Astrocyte (in vitro differentiated cells and primary cell): ENCODE results near the gene SPTLC2. TPM values are rescaled to one million over a fixed set of nuclear protein-coding genes. Genes with fewer than 3 reads are reported as not detected.

Source experiments
- DNase-seq: peaks from one replicate; pipeline ENCODE4 v3.0.0-alpha.2; 2010; ENCODE audit warnings: low read depth
- FAIRE-seq: peaks from 2 replicates; lab custom pipeline; 2011; peaks lifted over from hg19 to GRCh38; lab: Jason Lieb, UNC
- H2AFZ ChIP-seq: 2 replicates; pipeline ENCODE4 v1.6.0; 2012; ENCODE audit warnings: low read depth, low read length, inconsistent platforms
- H3K27ac ChIP-seq: 2 replicates; pipeline ENCODE4 v1.5.1; 2011; ENCODE audit warnings: low read depth, low read length, inconsistent platforms
- H3K27me3 ChIP-seq: 2 replicates; pipeline ENCODE4 v1.6.0; 2011; ENCODE audit warnings: low read length, inconsistent platforms; ENCODE audit not compliant: insufficient read depth
- H3K36me3 ChIP-seq: 2 replicates; pipeline ENCODE4 v1.5.1; 2011; ENCODE audit warnings: low read length, inconsistent platforms; ENCODE audit not compliant: insufficient read depth
- H3K4me1 ChIP-seq: 2 replicates; pipeline ENCODE4 v1.5.1; 2011; ENCODE audit warnings: low read length, inconsistent platforms; ENCODE audit not compliant: insufficient read depth
- H3K4me2 ChIP-seq: 2 replicates; pipeline ENCODE4 v1.6.0; 2012; ENCODE audit warnings: low read length, inconsistent platforms
- H3K4me3 ChIP-seq: 2 replicates; pipeline ENCODE4 v1.5.1; 2011; ENCODE audit warnings: low read depth, mild to moderate bottlenecking, low read length, inconsistent platforms; ENCODE audit not compliant: insufficient read depth
- H3K79me2 ChIP-seq: 2 replicates; pipeline ENCODE4 v1.6.0; 2012; ENCODE audit warnings: mild to moderate bottlenecking, low read length, inconsistent platforms; ENCODE audit not compliant: insufficient read depth
- H3K9ac ChIP-seq: 2 replicates; pipeline ENCODE4 v1.6.0; 2012; ENCODE audit warnings: mild to moderate bottlenecking, low read length, inconsistent platforms
- H3K9me3 ChIP-seq: 2 replicates; pipeline ENCODE4 v1.5.1; 2012; ENCODE audit warnings: low read depth, mild to moderate bottlenecking, low read length, inconsistent platforms; ENCODE audit not compliant: insufficient read depth
- H4K20me1 ChIP-seq: 2 replicates; pipeline ENCODE4 v1.6.0; 2012; ENCODE audit warnings: low read length, inconsistent platforms; ENCODE audit not compliant: insufficient read depth
- H3K27ac Mint-ChIP-seq: one replicate; pipeline ENCODE4 v1.8.0; 2021; ENCODE audit warnings: mild to moderate bottlenecking, mixed read lengths; ENCODE audit not compliant: unreplicated experiment
- H3K27me3 Mint-ChIP-seq: one replicate; pipeline ENCODE4 v1.8.0; 2021; ENCODE audit warnings: low read depth, mixed read lengths; ENCODE audit not compliant: unreplicated experiment
- H3K36me3 Mint-ChIP-seq: one replicate; pipeline ENCODE4 v1.8.0; 2021; ENCODE audit warnings: low read depth, mixed read lengths; ENCODE audit not compliant: unreplicated experiment
- H3K4me1 Mint-ChIP-seq: one replicate; pipeline ENCODE4 v1.8.0; 2021; ENCODE audit warnings: low read depth, mixed read lengths; ENCODE audit not compliant: unreplicated experiment
- H3K4me3 Mint-ChIP-seq: one replicate; pipeline ENCODE4 v1.8.0; 2021; ENCODE audit warnings: mild to moderate bottlenecking, moderate library complexity, mixed read lengths; ENCODE audit not compliant: unreplicated experiment
- H3K9me3 Mint-ChIP-seq: one replicate; pipeline ENCODE4 v1.8.0; 2021; ENCODE audit warnings: mild to moderate bottlenecking, mixed read lengths; ENCODE audit not compliant: unreplicated experiment
- EZH2 ChIP-seq: IDR thresholded peaks from 2 replicates; pipeline ENCODE4 v1.6.1; 2012; ENCODE audit warnings: mild to moderate bottlenecking, low read length, inconsistent platforms; ENCODE audit not compliant: insufficient read depth
- total RNA-seq: library from RNA; stranded (reverse); gene quantifications from 2 replicates; pipeline ENCODE4 v1.2.1, GENCODE V29; 2021
- TF ChIP-seq, protein P1 (sequence below): IDR thresholded peaks from 2 replicates; pipeline ENCODE4 v1.5.1; 2011; ENCODE audit warnings: low read depth, mild to moderate bottlenecking, inconsistent platforms, low read length, moderate library complexity; ENCODE audit not compliant: insufficient read depth

Gene SPTLC2
- total RNA-seq, 1 donor from 2014 or later: 51.2 TPM

DNA sequence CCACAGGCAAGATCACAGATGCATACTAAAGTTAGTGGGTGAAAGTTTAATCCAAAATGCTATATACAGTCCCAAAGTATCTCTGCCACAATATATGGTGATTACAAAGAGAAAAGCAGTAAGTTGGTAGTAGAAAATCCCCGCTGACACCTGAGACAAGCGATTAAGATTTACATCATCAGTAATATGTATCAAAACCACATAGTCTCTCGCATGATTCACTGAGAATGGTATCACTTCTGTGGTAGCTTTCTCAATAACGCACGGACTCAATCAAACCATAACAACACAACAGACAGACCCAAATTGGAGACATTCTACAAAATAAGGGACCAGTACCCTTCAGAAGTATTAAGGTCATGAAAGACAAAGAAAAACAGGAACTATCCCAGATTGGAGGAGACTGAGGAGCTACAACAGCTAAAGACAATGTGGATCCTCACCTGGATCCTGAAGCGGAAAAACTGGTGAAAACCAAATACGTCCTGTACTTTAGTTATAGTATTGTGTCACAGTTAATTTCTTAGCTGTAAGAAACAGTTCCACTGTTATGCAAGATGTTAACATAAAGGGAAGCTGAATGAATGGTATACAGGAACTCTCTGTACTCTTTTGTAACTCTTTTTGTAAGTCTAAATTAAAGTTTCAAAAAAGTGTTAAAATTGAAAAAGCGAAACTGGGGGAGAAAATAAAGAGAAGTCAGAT lies 51.0 kb downstream of the SPTLC2 start:
- Mint-ChIP-seq H3K4me1 (peaks cover 19% of the 10 kb centered on the region), H3K27me3 (no peaks in the 10 kb centered on the region), H3K9me3 (no peaks in the 10 kb centered on the region), H3K27ac (no peak overlapping the region), H3K36me3 (peaks cover 11% of the 10 kb centered on the region), H3K4me3 (no peak overlapping the region)
- Histone ChIP-seq H3K4me3 (no peak overlapping the region), H3K4me1 (peaks cover 13% of the 10 kb centered on the region), H3K27me3 (no peaks in the 10 kb centered on the region), H3K27ac (no peak overlapping the region), H3K9me3 (no peaks in the 10 kb centered on the region), H3K9ac (no peak overlapping the region), H3K36me3 (peaks cover 22% of the 10 kb centered on the region), H3K4me2 (no peak overlapping the region), H2AFZ (no peak overlapping the region), H3K79me2 (peaks cover 11% of the 10 kb centered on the region), H4K20me1 (peaks cover 33% of the 10 kb centered on the region)
- FAIRE-seq (no peak), DNase-seq (peak; percentile 61)
- TF ChIP-seq, protein P1, sequence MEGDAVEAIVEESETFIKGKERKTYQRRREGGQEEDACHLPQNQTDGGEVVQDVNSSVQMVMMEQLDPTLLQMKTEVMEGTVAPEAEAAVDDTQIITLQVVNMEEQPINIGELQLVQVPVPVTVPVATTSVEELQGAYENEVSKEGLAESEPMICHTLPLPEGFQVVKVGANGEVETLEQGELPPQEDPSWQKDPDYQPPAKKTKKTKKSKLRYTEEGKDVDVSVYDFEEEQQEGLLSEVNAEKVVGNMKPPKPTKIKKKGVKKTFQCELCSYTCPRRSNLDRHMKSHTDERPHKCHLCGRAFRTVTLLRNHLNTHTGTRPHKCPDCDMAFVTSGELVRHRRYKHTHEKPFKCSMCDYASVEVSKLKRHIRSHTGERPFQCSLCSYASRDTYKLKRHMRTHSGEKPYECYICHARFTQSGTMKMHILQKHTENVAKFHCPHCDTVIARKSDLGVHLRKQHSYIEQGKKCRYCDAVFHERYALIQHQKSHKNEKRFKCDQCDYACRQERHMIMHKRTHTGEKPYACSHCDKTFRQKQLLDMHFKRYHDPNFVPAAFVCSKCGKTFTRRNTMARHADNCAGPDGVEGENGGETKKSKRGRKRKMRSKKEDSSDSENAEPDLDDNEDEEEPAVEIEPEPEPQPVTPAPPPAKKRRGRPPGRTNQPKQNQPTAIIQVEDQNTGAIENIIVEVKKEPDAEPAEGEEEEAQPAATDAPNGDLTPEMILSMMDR: no peak
- TF ChIP-seq EZH2: no peak

DNA sequence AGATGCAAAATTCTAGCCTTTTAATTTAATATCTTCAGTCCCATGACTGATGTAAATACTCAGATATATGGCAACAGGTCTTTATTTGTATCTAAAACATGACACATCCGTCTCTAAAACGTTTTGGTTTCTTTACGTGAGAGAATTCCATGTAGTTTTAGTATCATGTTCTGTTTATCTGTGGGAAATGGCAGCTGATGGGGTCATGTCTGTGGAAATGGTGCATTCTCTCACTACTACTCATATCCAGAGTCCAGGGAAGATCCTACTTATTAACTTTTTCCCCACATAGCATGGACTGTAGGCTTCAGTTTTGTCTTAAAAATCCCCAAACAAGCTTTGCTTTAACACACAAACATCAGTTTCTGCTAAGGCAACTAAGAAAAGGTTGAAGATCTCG lies 53.8 kb downstream of the SPTLC2 start:
- DNase-seq (peak; percentile 89), FAIRE-seq (peak; percentile 49)
- Histone ChIP-seq H3K79me2 (peaks cover 8% of the 10 kb centered on the region), H3K27ac (peak overlapping the region; percentile 78), H3K27me3 (no peaks in the 10 kb centered on the region), H3K9ac (peak overlapping the region; percentile 65), H2AFZ (no peak overlapping the region), H3K4me3 (no peak overlapping the region), H3K4me2 (peak overlapping the region; percentile 71), H4K20me1 (peaks cover 35% of the 10 kb centered on the region), H3K4me1 (peaks cover 13% of the 10 kb centered on the region), H3K9me3 (no peaks in the 10 kb centered on the region), H3K36me3 (peaks cover 10% of the 10 kb centered on the region)
- H3K9me3 Mint-ChIP-seq: no peaks in the 10 kb centered on the region
- H3K36me3 Mint-ChIP-seq: peaks cover 16% of the 10 kb centered on the region
- TF ChIP-seq EZH2: no peak
- TF ChIP-seq, protein P1: no peak
- no peaks in the 10 kb centered on the region for H3K27me3 Mint-ChIP-seq
- peaks cover 18% of the 10 kb centered on the region for H3K4me1 Mint-ChIP-seq
- H3K27ac Mint-ChIP-seq: peak overlapping the region; percentile 73
- H3K4me3 Mint-ChIP-seq: no peak overlapping the region

DNA sequence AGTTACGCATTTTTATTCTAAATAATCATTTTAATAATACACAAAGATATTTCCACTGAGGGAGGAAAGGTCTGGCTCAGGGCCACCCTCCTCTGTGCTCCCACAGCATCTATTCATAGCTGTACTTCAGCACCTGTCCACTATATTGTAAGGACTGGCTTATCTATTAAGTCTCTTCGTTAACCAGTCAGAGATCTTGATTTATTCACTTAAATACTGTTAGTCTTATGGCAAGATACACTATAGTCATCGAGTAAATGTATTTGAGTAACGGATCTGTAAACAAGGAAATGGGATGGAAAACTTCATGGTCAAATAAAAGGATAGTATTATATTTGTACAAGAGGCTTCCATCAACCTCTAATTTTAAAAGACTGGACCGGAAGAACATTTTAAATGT lies 54.6 kb downstream of the SPTLC2 start:
- Mint-ChIP-seq H3K27me3 (no peaks in the 10 kb centered on the region), H3K27ac (peak overlapping the region; percentile 73), H3K36me3 (peaks cover 16% of the 10 kb centered on the region), H3K9me3 (no peaks in the 10 kb centered on the region), H3K4me3 (no peak overlapping the region), H3K4me1 (peaks cover 18% of the 10 kb centered on the region)
- no peak for FAIRE-seq
- Histone ChIP-seq H2AFZ (no peak overlapping the region), H4K20me1 (peaks cover 43% of the 10 kb centered on the region), H3K4me2 (no peak overlapping the region), H3K4me3 (no peak overlapping the region), H3K27ac (peak overlapping the region; percentile 78), H3K9ac (peak overlapping the region; percentile 50), H3K36me3 (peaks cover 13% of the 10 kb centered on the region), H3K4me1 (peaks cover 13% of the 10 kb centered on the region), H3K79me2 (peaks cover 4% of the 10 kb centered on the region), H3K9me3 (no peaks in the 10 kb centered on the region), H3K27me3 (no peaks in the 10 kb centered on the region)
- DNase-seq: no peak
- TF ChIP-seq, protein P1: no peak
- TF ChIP-seq EZH2: no peak
